Left lobe of liver (tissue), 2 donors: ENCODE data around the gene GLRX5. TPM values are rescaled to one million over a fixed set of nuclear protein-coding genes. Genes with fewer than 3 reads are reported as not detected.
"Not testable (repeated sequence)": the region's sequence is repeated elsewhere in the genome, so short reads cannot be mapped to it uniquely, and the experiment has no call there.

ENCODE experiments used
- ATAC-seq: fragments of 200-7000 bp; cut with Tn5 transposase; one replicate; pipeline ENCODE4 v1.9.1; 2020; ENCODE audit warnings: mild to moderate bottlenecking, moderate library complexity
- DNase-seq: peaks from one replicate; pipeline ENCODE4 v3.0.0-alpha.2; 2020; ENCODE audit warnings: low spot score
- total RNA-seq: library from RNA; stranded (reverse); gene quantifications from one replicate; pipeline ENCODE4 v1.2.1, GENCODE V29; 2021
- donor health status: DM: no; HTN: no; CAD: no; lungs with moderate emphysema.
- donor health status: DM: no; HTN: yes; CAD: no.

GLRX5 gene
- total RNA-seq, 1 donor from 2014 or later = 31.4 TPM

DNA sequence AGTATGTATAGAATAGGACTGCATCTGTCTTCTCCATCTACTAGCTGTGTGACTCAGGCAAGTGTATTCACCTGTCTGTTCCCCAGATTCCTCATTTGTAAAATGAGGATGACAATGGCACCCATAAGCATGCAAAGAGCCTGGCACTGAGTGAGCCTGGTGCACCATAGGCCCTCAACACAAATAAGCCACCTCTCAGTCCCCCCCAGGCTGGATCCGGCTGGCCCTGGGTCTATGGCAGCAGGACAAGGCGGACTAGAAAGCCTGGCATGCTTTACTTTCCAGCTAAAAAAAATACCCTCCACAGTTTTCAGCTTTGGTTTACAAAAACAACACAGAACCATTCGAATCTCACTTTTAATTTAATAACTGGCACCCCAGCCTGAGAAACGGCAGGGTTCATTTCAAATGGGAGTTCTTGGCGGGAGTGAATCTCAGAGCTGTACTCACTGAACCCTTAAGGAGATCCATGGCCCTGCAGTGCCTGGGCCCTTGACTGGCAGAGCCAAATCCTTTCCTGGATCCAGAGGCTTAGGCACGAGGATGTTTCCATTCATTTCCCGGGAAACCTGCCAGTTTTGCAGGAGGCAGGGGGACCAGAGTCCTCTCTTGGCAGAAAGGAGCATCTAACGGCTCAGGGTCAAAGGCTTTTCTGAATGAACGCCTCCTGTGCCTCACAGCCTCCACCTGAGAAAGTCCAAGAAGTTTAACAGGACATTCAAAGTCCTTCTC, 36.1 kb upstream of the GLRX5 start:
- DNase-seq (peak; percentile 82), ATAC-seq (peak; percentile 81)

DNA sequence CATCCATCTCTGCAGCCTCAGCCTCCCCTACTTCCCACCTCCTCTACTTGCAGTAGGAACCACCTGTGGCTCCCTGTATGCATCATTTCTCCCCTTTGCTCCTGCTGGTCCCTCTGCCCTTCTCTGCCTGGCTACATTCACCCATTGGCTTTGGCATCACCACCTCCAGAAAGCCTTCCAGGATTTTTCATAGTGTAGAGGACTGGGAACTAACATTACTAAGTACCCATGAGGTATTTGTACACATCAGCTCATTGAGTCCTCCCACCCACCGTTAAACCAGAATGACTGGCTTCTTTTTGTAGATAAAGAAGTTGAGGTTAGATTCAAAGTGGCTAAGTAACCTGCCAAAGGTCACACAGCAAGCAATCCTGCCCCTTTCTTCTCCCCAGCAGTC, 35.5 kb upstream of the GLRX5 start:
- no peak for ATAC-seq

DNA sequence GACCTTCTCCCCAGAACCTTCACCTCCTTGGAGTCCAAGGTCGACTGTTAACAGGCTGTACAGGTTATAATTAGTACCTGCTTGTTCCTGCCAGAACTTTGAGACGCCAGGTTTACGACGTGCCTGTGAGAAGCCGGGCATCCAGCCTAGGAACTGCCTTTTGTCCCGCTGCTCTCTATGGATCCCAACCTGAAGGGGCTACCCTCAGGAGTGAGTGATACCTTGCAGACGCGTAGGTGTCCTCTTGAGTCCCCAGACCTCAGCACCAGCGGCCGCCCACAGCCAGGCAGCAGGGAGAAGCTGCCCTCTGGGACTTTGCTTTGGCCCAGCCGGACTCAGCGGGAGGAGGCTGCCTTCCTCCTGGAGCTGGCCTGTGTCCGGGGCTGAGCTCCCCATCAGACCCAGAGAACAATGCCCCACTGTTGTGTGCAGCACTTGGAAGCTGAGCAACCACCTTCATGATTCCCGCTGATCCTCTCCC, 34.6 kb upstream of the GLRX5 start:
- DNase-seq (peak; percentile 58), ATAC-seq (peak; percentile 80)

More for the DNA sequence above, 35.5 kb upstream of the GLRX5 start:
- DNase-seq = no peak

DNA sequence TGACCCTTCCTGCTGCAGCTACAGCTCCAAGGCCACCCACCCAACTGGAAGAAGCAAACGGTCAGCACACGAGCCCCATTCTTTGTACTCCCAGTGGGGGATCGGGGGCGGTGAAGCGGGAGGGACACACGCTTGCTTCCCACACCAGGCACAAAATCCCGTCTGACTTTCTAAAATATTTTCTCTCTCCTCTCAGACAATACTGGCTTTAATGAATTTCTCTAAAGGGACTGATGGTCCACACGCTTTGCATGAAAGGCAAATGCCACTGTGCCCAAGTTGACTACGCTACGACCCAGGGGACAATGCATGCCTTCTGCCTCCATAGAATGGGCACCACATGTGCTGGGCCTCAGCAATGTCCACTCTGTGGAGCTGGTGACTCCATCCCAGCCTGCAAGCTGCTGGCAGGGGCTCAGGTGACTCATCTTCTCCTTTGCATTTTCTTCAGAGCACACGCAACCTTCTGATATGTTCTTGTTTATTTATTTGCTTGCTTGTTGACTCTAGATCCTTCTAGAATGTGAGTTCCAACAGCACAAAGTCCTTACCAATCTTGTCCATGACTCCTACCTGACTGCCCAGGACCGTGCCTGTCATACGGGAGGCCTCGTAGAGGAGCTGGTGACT, 34.0 kb upstream of the GLRX5 start:
- peak; percentile 8 for ATAC-seq
- DNase-seq = no peak

DNA sequence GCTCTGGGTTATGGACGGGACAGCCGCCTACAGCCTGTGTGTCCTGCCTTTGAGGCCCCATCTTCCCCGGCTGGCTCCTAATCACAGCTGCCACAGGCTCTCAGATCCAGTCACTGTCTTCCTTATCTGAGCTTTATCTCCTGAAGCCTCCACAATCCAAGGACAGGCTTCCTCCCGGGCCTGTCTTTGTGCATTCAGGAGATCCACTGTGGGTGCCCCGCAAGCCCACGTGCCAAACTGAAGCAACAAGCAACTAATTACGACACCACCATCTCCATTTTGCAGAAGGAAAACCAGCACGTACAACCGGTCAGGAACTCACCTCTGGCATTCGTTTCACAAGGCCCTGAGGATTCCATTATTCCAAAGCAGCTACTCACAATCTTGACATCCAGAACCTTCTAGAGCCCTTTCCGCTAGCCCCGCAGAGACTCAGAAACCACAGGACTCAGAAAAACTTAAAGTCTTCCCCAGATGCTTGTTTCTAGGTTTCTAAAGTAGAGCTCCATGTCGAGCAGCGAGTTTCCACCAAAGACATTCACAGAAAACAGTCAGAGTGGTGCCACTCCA, 32.4 kb upstream of the GLRX5 start:
- ATAC-seq (no peak), DNase-seq (no peak)

DNA sequence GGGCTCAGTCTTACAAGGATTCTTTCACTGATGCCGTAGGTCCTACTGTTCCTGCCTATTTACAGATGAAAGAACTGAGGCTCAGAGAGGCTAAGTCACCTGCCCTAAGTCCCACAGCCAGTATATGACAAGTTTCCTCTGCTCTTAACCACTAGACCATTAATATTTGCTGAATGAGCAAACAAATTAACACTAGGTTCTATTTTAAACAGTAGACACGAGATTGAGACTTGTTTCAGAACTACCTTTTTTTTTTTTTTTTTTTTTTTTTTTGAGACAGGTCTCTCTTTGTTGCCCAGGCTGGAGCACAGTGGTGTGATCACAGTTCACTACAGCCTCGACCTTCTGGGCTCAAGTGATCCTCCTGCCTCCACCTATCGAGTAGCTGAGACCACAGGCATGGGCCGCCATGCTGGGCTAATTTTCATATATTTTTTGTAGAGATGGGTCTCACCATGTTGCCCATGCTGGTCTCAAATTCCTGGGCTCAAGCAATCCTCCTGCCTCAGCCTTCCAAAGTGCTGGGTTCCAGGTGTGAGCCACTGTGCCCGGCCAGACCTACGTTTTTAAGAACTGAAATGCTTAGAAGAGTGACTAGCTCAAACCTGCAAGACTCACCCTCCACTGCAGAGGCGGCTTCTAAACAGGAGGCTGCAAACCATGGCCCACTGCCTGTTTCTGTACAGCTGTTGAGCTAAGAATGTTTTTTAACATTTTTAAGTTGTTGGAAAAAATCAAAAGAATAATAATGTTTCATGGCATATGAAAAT, 31.3 kb upstream of the GLRX5 start:
- DNase-seq = no peak

DNA sequence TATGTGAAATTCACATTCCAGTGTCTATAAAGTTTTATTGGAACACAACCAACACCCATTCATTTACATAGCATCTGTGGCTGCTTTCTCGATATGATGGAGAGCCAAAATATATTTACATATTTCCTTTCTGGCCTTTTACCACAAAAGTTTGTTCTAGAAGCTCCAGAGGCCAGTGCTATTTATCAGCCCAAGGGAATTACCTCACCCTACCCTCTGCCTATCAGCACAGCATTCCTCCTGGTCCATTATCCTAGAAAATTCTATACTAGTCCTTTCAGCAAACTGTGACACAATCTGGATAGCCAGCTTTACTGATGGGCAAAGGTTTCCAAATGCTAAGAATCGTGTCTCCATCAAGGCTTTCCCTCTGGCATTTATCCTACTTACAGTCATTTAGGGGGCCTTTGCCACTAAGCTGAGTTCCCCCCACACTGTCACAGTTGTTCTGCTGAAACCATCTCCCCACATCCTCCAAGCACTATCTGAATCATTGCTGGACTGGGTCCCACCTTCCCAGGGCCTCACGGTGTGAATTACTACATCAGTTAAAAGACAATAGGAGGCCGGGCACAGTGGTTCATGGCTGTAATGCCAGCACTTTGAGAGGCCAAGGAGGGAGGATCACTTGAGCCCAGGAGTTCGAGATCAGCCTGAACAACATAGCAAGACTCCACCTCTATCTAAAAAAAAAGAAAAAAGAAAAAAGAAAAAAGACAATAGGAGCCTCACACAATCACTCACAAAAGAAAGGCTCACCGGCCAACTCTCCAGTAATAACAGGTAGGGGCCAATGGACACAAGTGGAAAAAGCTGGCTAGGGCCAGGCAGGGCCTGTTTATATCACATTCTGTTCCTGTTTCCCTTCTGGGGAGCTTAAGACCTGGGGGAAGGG, 30.5 kb upstream of the GLRX5 start:
- DNase-seq = no peak

More for the DNA sequence above, 31.3 kb upstream of the GLRX5 start:
- ATAC-seq = no peak

DNA sequence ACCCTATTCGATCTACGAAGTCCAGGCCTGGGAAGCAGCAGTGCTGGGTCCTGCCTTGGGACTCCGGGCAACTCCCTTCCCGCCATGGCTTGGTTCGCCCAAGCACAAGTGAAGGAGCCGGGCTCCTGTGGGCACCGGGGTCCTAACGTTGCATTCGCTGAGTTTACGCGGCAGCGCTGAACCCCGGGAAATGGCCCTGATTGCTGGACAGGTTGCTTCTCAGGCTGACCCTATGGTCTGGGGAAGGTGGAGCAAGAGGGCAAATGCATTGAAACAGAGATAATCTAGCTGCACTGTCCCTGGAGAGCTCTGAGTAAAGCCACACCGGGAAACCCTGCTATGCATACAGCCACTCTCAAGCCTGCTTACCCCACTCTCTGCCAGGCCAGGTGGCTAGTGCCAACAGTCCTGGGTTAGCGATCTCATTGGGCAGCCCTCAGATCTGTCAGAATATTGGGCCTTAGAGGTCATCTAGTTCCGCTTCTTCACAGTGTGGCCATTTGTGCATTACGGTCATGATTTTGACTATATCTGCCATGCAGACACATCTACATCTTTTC, 29.7 kb upstream of the GLRX5 start:
- ATAC-seq = peak; percentile 8

More for the DNA sequence above, 30.5 kb upstream of the GLRX5 start:
- no peak for ATAC-seq

DNA sequence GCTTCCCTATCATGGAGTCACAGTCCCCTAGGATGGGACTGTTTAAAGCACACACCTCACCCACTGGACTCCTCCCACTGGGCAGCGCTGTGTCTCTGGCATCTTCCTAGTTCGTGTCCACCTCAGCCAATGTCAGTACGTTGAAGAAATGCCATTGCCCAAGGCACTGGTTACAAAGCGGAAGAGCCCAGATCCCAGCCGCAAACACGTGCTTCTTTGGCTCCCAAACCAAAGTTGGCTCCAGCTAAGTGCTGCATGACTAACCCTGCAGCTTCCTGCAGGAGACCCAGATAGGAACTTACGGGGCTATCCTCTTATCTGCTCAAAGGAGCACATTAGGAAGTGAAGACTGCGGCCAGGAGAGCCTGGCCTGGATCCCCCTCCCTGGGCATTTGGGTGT, 27.7 kb upstream of the GLRX5 start:
- DNase-seq (peak; percentile 72), ATAC-seq (peak; percentile 82)

More for the DNA sequence above, 29.7 kb upstream of the GLRX5 start:
- no peak for DNase-seq

DNA sequence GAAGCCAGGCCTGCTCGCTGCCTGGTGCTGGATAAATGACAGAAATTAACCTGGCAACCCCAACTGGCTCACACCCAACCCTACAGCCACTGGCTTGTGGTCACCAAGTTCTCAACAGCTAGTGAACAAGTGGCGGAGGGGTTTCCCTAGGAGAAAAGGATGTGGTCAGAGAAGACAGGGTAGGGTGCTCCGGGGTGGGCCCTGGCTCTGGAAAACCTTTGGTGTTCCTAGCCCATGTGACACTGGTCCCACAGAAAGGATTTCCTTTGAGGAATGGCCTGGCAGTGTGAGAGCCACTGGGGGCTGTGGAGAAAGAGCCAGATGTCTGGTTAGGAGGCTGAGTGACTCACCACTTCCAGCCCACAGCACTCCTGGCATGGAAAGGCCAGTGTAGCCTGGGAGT, 27.1 kb upstream of the GLRX5 start:
- peak; percentile 65 for DNase-seq
- peak; percentile 78 for ATAC-seq

DNA sequence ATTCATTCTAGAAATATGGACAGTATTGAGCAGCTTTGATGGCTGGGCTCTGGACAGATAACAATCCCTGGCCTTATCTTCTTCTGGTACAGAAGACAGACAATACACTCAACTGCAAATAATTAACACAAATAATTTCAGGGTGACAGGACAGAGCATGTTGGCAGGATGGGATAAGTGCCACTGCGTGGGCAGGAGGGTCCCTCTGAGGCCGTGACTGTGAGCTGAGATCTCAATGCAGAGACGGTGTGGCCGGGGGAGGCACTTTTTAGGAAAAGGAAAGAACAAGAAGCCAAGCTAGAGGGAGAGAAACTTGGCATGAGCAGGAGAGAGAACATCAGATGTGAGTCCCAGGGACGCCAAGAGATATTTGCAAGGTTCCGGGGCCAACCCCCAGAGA, 26.5 kb upstream of the GLRX5 start:
- DNase-seq (no peak), ATAC-seq (no peak)

DNA sequence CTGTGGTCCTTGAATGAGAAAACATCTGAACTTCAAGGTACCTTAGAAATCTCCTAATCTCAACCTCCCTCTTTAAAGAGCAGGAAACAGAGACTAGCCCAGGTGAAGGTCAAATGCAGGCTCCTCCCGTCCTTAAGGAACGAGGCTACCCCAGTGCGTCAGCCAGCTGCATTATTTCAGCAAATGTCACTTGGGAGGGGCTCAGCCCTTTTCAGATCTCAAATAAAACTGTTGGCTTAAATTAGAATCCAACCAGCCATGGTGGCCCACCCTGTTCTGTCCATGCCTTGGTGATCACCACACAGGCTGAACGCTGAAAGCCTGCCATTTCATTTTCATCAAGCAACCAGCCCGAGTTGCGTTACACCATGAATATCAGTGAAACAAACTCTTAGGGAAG, 25.4 kb upstream of the GLRX5 start:
- ATAC-seq (no peak), DNase-seq (no peak)

DNA sequence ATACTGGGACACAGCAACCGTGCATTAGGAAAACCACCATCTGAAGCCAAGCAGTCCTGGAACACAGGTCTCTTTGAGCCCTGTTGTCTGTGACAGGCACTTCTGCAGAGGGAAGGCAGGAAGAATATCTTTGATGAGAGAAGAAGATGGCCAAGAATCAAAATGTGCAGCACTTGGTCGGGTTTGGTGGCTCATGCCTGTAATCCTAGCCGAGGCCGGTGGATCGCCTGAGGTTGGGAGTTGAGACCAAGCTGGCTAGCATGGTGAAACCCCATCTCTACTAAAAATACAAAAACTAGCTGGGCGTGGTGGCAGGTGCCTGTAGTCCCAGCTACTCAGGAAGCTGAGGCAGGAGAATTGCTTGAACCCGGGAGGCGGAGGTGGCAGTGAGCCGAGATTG, 24.5 kb upstream of the GLRX5 start:
- not testable (repeated sequence) for DNase-seq, ATAC-seq

DNA sequence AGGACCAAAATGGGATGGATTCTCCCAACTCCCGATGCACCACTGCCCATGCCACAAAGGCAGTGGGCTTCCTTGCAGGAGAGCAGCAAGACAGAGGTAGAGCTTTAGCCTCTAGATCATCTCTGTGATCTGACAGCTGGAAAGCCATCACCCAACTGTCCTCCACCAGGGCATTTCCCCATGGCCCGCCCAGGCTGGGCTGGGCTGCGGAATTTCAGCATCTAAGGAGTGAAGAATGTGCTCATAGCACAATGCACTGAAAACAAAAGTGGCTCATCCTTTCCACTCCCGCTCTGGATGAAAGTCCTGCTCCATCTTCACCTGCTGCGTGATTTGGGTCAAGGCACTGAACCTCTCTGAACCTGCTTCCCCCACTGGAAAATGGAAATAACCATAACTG, 24.0 kb upstream of the GLRX5 start:
- ATAC-seq (no peak), DNase-seq (no peak)

DNA sequence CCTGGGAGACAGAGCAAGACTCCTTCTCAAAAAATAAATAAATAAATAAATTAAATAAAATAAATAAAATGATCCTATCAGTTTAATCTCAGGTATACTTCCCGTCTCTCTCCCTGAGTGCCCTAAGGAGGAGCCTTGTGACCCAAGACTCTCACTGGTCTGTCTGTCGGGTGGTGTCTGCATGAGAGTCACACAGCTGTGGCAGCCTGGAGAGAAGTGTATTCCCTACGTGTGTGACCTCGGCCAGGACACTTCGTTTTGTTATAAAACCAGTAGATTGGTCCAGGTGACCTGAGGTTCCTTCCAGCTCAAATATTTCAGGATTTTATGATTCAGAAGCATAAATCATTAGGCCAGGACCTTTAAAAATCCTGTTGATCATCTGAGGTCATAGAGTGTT, 23.2 kb upstream of the GLRX5 start:
- DNase-seq = no peak
- ATAC-seq = no peak

DNA sequence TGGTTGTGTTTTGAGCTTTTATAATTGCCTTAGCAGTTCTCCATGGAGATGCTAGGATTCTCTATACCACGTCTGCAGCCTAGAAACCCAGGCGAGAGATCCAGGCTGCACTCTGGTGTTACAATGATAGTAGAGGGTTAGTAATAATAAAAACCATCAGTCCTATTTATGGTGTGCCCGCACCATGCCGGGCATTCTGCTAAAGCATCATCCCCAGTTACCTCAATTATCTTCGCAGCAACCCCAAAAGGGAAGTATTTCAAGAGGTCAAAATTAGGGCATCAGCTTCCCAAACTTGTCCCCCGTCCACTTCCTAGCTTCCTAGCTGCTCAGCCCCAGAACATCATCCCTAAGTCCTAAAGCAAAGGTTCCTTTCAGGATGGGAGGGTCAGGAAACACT, 21.6 kb upstream of the GLRX5 start:
- DNase-seq = no peak
- ATAC-seq = no peak

DNA sequence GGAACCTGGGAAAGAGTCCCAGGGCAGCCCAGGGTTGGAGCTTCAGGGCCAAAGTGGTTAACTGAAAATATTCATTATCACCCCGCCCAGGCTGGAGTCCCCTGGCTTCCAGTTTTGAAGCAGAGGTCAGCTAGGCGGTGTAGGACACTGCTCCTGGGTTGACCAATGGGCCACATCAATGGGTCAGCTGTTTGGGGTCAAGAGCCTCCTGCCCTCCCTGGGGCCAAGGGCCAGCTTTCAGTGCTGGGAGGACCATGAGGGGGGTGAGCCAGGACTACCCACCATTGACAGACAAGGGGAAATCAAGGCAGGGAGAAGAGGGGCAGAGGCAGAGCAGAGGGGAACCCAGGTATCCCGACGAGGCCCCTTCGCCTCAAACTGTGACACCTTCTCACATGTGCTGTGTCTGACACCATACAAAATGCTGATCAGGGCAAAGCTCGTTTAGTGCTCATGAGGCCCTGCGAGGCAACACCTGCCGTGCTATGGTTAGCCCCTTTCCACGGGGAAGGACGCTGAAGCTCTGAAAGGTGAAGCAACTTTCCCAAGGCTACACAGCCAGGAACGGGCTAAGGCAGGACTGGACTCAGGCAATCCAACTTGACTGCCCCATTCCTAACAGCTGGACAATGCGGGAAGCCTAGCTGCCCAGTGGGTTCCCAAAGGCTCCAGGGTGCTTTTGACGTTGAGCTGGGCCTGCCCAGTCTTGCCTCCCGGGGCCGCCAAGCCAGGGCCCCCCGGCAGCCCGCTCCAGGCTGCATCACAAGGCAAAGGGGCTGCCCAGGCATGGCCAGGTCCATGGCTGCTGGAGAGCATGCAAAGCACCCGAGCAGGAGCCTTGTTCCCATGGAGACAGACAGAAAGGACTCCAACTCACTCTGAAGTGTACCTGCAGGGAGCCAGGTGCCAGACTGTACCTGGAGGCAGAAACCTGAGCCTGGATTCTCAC, 20.4 kb upstream of the GLRX5 start:
- ATAC-seq (peak; percentile 58), DNase-seq (peak; percentile 77)

DNA sequence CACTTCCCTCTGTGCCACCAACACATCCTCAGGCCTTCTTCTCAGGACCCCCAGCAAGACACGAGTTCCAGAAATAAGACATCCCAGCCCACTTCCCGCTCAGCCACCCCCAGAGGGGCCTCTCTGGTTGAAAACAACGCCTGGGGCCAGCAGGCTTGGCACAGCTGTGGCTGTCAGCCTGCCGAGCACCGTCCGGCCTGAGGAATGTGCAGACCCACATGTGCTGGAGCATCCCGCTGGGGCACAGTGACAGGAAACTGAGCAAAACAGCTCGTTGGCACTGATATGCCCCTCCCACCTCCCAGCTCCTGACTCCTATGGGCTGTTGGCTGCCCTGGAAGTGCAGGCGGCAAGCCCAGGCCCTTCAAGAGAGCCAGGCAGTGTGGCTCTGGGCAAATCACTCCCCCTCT, 19.8 kb upstream of the GLRX5 start:
- peak; percentile 11 for ATAC-seq

More for the DNA sequence above, 19.8 kb upstream of the GLRX5 start:
- no peak for DNase-seq
